BLaER1 treated with 17β-estradiol and CSF1 and Interleukin-3, amounts not matched to agents 10 nM and 100 nM (cell line): ENCODE data around the gene PRSS12.

Experiments used
- H3K27ac ChIP-seq, 11 experiments: shearing (Covaris generic); formaldehyde crosslinking; 2 replicates each; pipeline ENCODE4 v1.8.1; 2022
- H3K27me3 ChIP-seq, 11 experiments: shearing (Covaris generic); formaldehyde crosslinking; 2 replicates each; pipeline ENCODE4 v1.8.1; 2022
- H3K36me3 ChIP-seq, 11 experiments: shearing (Covaris generic); formaldehyde crosslinking; 2 replicates each; pipeline ENCODE4 v1.8.1; 2022
- H3K4me1 ChIP-seq, 10 experiments: shearing (Covaris generic); formaldehyde crosslinking; 2 replicates each; pipeline ENCODE4 v1.8.1; 2022
- H3K4me2 ChIP-seq, 11 experiments: shearing (Covaris generic); formaldehyde crosslinking; 2 replicates each; pipeline ENCODE4 v1.8.1; 2022
- H3K4me3 ChIP-seq, 10 experiments: shearing (Covaris generic); formaldehyde crosslinking; 2 replicates each; pipeline ENCODE4 v1.8.1; 2022
- H3K9ac ChIP-seq, 11 experiments: shearing (Covaris generic); formaldehyde crosslinking; 2 replicates each; pipeline ENCODE4 v1.8.1; 2022
- H3K9me3 ChIP-seq, 11 experiments: shearing (Covaris generic); formaldehyde crosslinking; replicated peaks in 1 of 11; 2 replicates each; pipeline ENCODE4 v1.8.1; 2022
- H4K20me1 ChIP-seq, 11 experiments: shearing (Covaris generic); formaldehyde crosslinking; 2 replicates each; pipeline ENCODE4 v1.8.1; 2022
- Cebpa-rat ChIP-seq, 11 experiments: shearing (Covaris generic); IDR thresholded peaks; 2 replicates each; pipeline ENCODE4 v1.8.1; 2022

PRSS12 gene

GRCh38 chr4:118361192-118361591 lies 8.4 kb upstream of the PRSS12 start:
- TF ChIP-seq Cebpa-rat (IDR thresholded peaks at IDR 0.05) = no peak
- H3K4me2 ChIP-seq = no peak overlapping the region

DNA sequence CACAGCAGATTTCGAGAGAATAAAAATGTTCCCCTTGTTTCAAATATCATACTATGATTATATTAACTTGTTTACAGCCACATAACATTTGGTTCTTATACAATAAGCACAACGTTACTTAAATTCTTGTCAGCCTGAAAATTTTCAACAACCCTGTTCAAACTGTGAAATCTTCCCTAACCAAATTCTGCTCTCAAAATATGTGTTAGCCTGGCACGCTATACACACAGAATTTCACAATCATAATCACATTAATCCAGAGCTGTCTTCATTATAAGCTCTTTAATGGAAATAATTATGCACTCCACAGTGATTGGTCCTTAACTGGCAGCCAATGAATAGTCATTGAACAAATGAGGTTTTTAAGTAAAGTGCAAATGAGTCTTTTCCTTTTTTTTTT lies 7.3 kb upstream of the PRSS12 start:
- TF ChIP-seq Cebpa-rat (IDR thresholded peaks at IDR 0.05) = no peak
- H3K4me3 ChIP-seq = no peak overlapping the region
- H4K20me1 ChIP-seq = no peaks in the 10 kb centered on the region
- no peak overlapping the region for H3K27ac ChIP-seq
- H3K4me1 ChIP-seq = no peaks in the 10 kb centered on the region
- no peaks in the 10 kb centered on the region for H3K9me3 ChIP-seq
- no peak overlapping the region for H3K9ac ChIP-seq
- H3K27me3 ChIP-seq = no peaks in the 10 kb centered on the region
- H3K36me3 ChIP-seq = no peaks in the 10 kb centered on the region
- H3K4me2 ChIP-seq = no peak overlapping the region

More at GRCh38 chr4:118361192-118361591, 8.4 kb upstream of the PRSS12 start:
- Histone ChIP-seq H4K20me1 (no peaks in the 10 kb centered on the region), H3K9me3 (no peaks in the 10 kb centered on the region), H3K27ac (no peak overlapping the region), H3K4me1 (no peaks in the 10 kb centered on the region), H3K36me3 (no peaks in the 10 kb centered on the region), H3K4me3 (no peak overlapping the region), H3K27me3 (no peaks in the 10 kb centered on the region), H3K9ac (no peak overlapping the region)

DNA sequence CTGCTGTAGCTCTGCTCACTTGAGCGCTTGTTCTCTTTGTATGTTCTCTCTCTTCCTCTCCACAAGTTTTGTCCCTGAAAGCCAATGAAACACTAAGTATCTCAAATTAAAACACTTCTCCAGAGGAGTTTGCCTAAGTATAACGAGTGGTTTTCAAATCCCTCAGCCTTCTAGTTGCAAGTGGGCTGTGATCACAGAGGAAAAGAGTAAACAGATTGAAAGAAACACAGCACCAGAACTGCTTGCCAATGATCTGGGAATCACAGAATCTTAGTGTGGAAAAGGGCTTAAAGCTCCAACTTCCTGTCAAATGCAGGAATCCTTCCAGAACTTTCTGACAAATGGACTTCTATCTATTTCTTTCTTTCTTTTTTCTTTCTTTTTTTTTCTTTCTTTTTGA lies 4.8 kb upstream of the PRSS12 start:
- H3K4me3 ChIP-seq = no peak overlapping the region
- no peak overlapping the region for H3K4me2 ChIP-seq
- no peaks in the 10 kb centered on the region for H3K36me3 ChIP-seq
- H3K27me3 ChIP-seq = no peaks in the 10 kb centered on the region
- H3K9me3 ChIP-seq = peaks cover 4 to 10% (median 6%) of the 10 kb centered on the region in 11 experiments; a peak in 19 of 22 replicates
- H3K9ac ChIP-seq = no peak overlapping the region
- TF ChIP-seq Cebpa-rat (IDR thresholded peaks at IDR 0.05) = no peak
- no peaks in the 10 kb centered on the region for H3K4me1 ChIP-seq
- H4K20me1 ChIP-seq = no peaks in the 10 kb centered on the region
- no peak overlapping the region for H3K27ac ChIP-seq

DNA sequence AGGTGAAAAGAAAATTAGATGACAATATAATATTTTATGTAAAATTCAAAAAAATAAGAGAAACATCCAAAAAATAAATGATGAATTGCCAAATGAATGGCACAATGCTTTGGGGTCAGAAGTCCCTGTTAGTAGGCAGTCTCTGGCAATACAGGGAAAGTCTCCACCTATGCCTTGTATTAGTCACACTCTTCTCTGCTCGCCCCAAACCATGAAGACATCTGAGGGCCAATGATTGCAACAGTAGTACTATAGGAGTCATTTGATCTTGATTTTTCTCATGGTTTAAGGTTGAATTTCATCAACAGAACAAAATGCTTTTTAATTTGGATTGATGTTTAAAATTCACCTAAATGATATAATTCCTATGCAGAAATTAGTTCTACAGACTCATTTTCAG lies 3.9 kb upstream of the PRSS12 start:
- Histone ChIP-seq H3K27ac (no peak overlapping the region), H3K4me1 (no peaks in the 10 kb centered on the region), H3K4me2 (no peak overlapping the region), H3K9ac (no peak overlapping the region), H3K36me3 (no peaks in the 10 kb centered on the region), H3K9me3 (peaks cover 13 to 19% (median 14%) of the 10 kb centered on the region in 11 experiments), H4K20me1 (no peaks in the 10 kb centered on the region), H3K4me3 (no peak overlapping the region), H3K27me3 (no peaks in the 10 kb centered on the region)
- TF ChIP-seq Cebpa-rat (IDR thresholded peaks at IDR 0.05) = no peak

- H3K4me1 ChIP-seq = no peaks in the 10 kb centered on the region
- H3K36me3 ChIP-seq = no peaks in the 10 kb centered on the region
- H3K9ac ChIP-seq = no peak overlapping the region
- H3K4me2 ChIP-seq = no peak overlapping the region
- H4K20me1 ChIP-seq = no peaks in the 10 kb centered on the region
- no peak overlapping the region for H3K27ac ChIP-seq
- TF ChIP-seq Cebpa-rat (IDR thresholded peaks at IDR 0.05) = no peak
- H3K9me3 ChIP-seq = peaks cover 13 to 21% (median 17%) of the 10 kb centered on the region in 11 experiments
- no peak overlapping the region for H3K4me3 ChIP-seq
- H3K27me3 ChIP-seq = no peaks in the 10 kb centered on the region
Measured at GRCh38 chr4:118356111-118356510, 3.3 kb upstream of the PRSS12 start.

- H3K36me3 ChIP-seq = no peaks in the 10 kb centered on the region
- H3K4me3 ChIP-seq = no peak overlapping the region
- H3K9ac ChIP-seq = no peak overlapping the region
- H3K27ac ChIP-seq = no peak overlapping the region
- H3K27me3 ChIP-seq = no peaks in the 10 kb centered on the region
- H4K20me1 ChIP-seq = no peaks in the 10 kb centered on the region
- H3K4me2 ChIP-seq = no peak overlapping the region
- H3K9me3 ChIP-seq = peaks cover 13 to 21% (median 17%) of the 10 kb centered on the region in 11 experiments
- no peaks in the 10 kb centered on the region for H3K4me1 ChIP-seq
- TF ChIP-seq Cebpa-rat (IDR thresholded peaks at IDR 0.05) = no peak
Measured at GRCh38 chr4:118354913-118355312, 2.1 kb upstream of the PRSS12 start.

DNA sequence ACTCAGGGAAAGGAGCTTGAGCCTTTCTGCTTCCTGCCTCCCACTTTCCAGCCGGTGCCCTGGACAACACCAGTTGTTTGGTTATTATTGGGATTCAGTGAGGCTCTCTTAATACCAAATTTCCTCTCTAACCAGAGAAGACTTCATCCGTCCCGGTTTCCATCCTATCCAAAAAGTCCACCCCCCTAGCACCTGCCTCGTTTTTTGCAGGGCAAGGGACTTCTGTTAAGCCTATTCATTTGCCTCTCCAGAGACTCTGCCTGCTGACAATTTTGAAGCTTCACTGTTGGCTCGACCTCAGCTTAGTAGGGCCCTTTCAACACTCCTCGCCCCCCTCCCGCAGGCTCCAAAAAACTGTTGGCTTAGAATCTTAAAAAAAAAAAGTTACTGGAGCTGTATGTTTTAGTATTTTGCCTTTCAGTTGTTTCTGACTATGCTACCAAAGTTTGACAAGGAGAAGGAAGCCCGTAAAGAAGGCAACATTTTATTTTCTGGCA lies 779 bp upstream of the PRSS12 start:
- Histone ChIP-seq H3K4me2 (no peak overlapping the region), H3K4me1 (no peaks in the 10 kb centered on the region), H3K9ac (no peak overlapping the region), H3K9me3 (peaks cover 13 to 21% (median 17%) of the 10 kb centered on the region in 11 experiments), H4K20me1 (no peaks in the 10 kb centered on the region), H3K4me3 (no peak overlapping the region), H3K27me3 (no peaks in the 10 kb centered on the region), H3K36me3 (no peaks in the 10 kb centered on the region), H3K27ac (no peak overlapping the region)
- TF ChIP-seq Cebpa-rat (IDR thresholded peaks at IDR 0.05) = no peak

- H4K20me1 ChIP-seq = no peaks in the 10 kb centered on the region
- no peak overlapping the region for H3K4me3 ChIP-seq
- H3K9me3 ChIP-seq = peaks cover 13 to 21% (median 17%) of the 10 kb centered on the region in 11 experiments
- no peaks in the 10 kb centered on the region for H3K36me3 ChIP-seq
- no peaks in the 10 kb centered on the region for H3K27me3 ChIP-seq
- no peak for TF ChIP-seq Cebpa-rat (IDR thresholded peaks at IDR 0.05)
- no peak overlapping the region for H3K27ac ChIP-seq
- H3K4me1 ChIP-seq = no peaks in the 10 kb centered on the region
- H3K4me2 ChIP-seq = no peak overlapping the region
- H3K9ac ChIP-seq = no peak overlapping the region
Measured at GRCh38 chr4:118351851-118352827, 664 bp downstream of the PRSS12 start.

DNA sequence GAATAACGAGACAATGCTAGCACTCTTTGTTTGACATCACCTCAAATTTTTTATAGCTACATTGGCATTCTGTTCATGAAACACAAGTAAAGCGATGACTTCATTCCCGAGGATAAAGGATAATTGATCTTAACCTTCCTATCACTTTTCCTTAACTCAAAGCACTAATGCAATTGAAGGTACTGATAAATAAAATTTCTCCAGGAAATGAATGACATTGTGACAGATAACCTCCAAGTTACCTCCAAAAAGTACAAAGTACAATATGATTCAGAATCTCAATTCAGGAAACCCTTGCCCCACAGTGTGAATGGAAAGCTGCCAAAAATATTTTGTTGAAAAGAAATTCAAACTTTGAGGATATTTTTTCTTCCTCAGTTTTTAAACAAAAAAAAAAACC lies 1.8 kb downstream of the PRSS12 start:
- H3K9me3 ChIP-seq = peaks cover 13 to 21% (median 17%) of the 10 kb centered on the region in 11 experiments
- H3K36me3 ChIP-seq = no peaks in the 10 kb centered on the region
- no peak overlapping the region for H3K9ac ChIP-seq
- H3K27ac ChIP-seq = no peak overlapping the region
- no peak for TF ChIP-seq Cebpa-rat (IDR thresholded peaks at IDR 0.05)
- H3K4me1 ChIP-seq = no peaks in the 10 kb centered on the region
- H3K4me2 ChIP-seq = no peak overlapping the region
- no peak overlapping the region for H3K4me3 ChIP-seq
- no peaks in the 10 kb centered on the region for H4K20me1 ChIP-seq
- H3K27me3 ChIP-seq = no peaks in the 10 kb centered on the region

GRCh38 chr4:118348886-118349285 lies 3.9 kb downstream of the PRSS12 start:
- Histone ChIP-seq H3K4me2 (no peak overlapping the region), H3K9me3 (peaks cover 13 to 21% (median 17%) of the 10 kb centered on the region in 11 experiments), H3K36me3 (no peaks in the 10 kb centered on the region), H4K20me1 (no peaks in the 10 kb centered on the region), H3K4me1 (no peaks in the 10 kb centered on the region), H3K27me3 (no peaks in the 10 kb centered on the region), H3K9ac (no peak overlapping the region), H3K27ac (no peak overlapping the region), H3K4me3 (no peak overlapping the region)
- no peak for TF ChIP-seq Cebpa-rat (IDR thresholded peaks at IDR 0.05)
